ENCODE data around the gene LTBP1. TPM values are rescaled to one million over a fixed set of nuclear protein-coding genes. Genes with fewer than 3 reads are reported as not detected.

The LTBP1 gene, protein sequence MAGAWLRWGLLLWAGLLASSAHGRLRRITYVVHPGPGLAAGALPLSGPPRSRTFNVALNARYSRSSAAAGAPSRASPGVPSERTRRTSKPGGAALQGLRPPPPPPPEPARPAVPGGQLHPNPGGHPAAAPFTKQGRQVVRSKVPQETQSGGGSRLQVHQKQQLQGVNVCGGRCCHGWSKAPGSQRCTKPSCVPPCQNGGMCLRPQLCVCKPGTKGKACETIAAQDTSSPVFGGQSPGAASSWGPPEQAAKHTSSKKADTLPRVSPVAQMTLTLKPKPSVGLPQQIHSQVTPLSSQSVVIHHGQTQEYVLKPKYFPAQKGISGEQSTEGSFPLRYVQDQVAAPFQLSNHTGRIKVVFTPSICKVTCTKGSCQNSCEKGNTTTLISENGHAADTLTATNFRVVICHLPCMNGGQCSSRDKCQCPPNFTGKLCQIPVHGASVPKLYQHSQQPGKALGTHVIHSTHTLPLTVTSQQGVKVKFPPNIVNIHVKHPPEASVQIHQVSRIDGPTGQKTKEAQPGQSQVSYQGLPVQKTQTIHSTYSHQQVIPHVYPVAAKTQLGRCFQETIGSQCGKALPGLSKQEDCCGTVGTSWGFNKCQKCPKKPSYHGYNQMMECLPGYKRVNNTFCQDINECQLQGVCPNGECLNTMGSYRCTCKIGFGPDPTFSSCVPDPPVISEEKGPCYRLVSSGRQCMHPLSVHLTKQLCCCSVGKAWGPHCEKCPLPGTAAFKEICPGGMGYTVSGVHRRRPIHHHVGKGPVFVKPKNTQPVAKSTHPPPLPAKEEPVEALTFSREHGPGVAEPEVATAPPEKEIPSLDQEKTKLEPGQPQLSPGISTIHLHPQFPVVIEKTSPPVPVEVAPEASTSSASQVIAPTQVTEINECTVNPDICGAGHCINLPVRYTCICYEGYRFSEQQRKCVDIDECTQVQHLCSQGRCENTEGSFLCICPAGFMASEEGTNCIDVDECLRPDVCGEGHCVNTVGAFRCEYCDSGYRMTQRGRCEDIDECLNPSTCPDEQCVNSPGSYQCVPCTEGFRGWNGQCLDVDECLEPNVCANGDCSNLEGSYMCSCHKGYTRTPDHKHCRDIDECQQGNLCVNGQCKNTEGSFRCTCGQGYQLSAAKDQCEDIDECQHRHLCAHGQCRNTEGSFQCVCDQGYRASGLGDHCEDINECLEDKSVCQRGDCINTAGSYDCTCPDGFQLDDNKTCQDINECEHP (N-terminal part only)
- 327 TPM for total RNA-seq (ENCODE audit: unreplicated experiment)
- long read RNA-seq, partial matches to known transcripts: 14 of 21 reads
- long read RNA-seq, other reads (novel, unspliced or antisense): 7 of 21 reads

DNA sequence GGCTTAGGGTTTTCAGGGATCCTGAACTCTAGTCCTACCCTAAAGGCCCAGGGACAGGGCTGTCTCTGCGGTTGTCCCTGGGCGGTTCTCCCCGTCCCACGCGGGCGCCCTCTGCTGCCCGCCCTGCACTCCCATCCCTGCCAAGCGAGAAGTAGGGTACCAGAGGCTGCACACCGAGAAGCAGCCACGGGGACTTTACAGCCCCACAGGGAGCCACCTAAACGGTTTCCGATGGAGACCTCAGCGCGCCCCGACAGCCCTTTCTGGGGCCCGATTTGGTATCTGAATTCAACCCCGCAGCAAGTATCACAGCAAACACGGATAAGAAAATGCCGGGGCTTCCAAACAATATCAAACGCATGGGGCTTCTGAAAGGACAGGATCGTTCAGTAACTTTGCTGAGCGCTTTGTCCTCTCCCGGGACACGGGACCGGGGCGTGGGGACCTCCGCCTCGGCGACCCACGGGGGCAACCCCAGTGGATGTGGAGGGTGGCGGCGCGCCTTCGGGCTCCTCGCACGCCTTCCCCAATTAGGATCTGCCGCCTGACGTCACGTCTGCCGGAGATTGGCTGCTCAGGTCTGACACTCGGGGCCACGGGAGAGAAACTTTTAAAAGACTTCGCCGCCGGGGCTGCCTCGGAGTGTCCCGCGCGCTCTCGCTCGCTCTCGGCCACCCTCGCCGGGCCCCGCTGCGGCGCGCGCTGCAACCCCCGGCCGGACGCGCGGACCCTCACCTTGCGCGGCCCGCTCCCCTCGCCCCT is at the start of gene LTBP1:
Gene LTBP1, plus strand, starts transcription at position 640 of the 762 bp plus-strand sequence. CDS start 372 bp downstream, outside the sequence.
- Mint-ChIP-seq H3K4me3 (ENCODE audit: unreplicated experiment) (peak within 1 kb of the TSS; percentile 96), H3K4me1 (ENCODE audit: unreplicated experiment) (peaks cover 34% of the 10 kb centered on the region), H3K27ac (ENCODE audit: unreplicated experiment) (no peak within 1 kb of the TSS), H3K36me3 (ENCODE audit: low read depth, unreplicated experiment) (peaks cover 6% of the 10 kb centered on the region), H3K27me3 (ENCODE audit: unreplicated experiment) (peaks cover 3% of the 10 kb centered on the region), H3K9me3 (ENCODE audit: unreplicated experiment) (no peaks in the 10 kb centered on the region)
- DNase-seq (ENCODE audit: low spot score): peak; percentile 72
- TF ChIP-seq, protein P1, sequence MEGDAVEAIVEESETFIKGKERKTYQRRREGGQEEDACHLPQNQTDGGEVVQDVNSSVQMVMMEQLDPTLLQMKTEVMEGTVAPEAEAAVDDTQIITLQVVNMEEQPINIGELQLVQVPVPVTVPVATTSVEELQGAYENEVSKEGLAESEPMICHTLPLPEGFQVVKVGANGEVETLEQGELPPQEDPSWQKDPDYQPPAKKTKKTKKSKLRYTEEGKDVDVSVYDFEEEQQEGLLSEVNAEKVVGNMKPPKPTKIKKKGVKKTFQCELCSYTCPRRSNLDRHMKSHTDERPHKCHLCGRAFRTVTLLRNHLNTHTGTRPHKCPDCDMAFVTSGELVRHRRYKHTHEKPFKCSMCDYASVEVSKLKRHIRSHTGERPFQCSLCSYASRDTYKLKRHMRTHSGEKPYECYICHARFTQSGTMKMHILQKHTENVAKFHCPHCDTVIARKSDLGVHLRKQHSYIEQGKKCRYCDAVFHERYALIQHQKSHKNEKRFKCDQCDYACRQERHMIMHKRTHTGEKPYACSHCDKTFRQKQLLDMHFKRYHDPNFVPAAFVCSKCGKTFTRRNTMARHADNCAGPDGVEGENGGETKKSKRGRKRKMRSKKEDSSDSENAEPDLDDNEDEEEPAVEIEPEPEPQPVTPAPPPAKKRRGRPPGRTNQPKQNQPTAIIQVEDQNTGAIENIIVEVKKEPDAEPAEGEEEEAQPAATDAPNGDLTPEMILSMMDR (IDR thresholded peaks at IDR 0.05; ENCODE audit: unreplicated experiment): peak; percentile 54

DNA sequence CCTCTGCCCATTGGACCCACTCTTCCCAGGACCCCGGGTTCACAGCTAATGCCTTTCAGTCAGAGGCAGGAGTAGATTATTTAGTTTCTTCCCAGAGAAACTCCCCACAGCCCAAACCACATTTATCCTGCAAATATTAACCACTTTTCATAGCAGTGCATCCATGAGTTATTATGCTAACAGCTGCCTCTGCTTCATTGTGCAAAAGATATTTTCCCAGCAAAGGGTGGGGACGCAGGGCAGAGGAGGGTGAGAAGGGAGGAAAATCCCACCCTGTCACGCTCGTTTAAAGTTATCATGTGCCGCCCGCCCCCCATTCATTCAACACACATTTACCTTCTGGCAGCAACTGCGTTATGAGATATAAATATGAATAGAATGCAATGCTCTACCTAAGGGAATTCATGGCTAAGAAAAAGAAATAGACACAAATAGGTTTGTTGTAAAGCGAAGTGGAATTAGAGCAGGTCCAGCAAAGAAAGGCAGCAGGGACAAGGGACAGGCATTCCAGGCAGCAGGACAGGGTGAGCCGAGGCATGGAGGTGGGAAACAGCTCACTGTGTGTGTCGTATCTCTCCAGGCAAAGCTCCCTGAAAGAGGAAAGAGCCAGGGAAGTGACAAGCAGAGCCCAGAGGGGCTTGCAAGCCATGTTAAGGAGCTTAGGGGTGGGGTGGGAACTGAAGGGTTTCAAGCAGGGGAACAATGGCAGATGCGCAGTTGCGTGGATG is 46.3 kb upstream of the LTBP1 start:
- Mint-ChIP-seq H3K4me3 (ENCODE audit: unreplicated experiment) (no peak overlapping the region), H3K4me1 (ENCODE audit: unreplicated experiment) (peaks cover 6% of the 10 kb centered on the region), H3K36me3 (ENCODE audit: low read depth, unreplicated experiment) (no peaks in the 10 kb centered on the region), H3K9me3 (ENCODE audit: unreplicated experiment) (no peaks in the 10 kb centered on the region), H3K27ac (ENCODE audit: unreplicated experiment) (no peak overlapping the region), H3K27me3 (ENCODE audit: unreplicated experiment) (peaks cover 7% of the 10 kb centered on the region)
- TF ChIP-seq, protein P1 (IDR thresholded peaks at IDR 0.05; ENCODE audit: unreplicated experiment): no peak
- DNase-seq (ENCODE audit: low spot score): no peak

DNA sequence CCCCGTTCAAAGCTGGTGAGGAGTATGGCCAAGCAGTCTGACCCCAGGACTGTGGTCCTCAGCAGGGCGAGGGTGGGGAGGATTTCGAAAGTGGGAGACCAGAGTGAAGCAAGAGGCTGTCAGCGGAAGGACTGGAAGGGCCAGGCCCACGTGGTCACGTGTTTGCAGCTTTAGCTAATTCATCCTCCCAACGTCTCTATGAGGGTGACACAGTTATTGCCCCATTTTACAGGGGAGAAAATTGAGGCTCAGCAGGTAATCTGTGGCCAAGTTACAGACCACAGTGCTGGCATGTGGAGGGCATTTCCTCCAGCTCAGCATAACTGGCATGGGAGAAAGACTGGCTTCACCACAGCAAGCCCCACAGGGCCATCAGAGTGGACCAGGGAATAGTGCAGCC is 45.4 kb upstream of the LTBP1 start:
- Mint-ChIP-seq H3K27ac (ENCODE audit: unreplicated experiment) (no peak overlapping the region), H3K4me3 (ENCODE audit: unreplicated experiment) (no peak overlapping the region), H3K9me3 (ENCODE audit: unreplicated experiment) (no peaks in the 10 kb centered on the region), H3K4me1 (ENCODE audit: unreplicated experiment) (peaks cover 6% of the 10 kb centered on the region), H3K27me3 (ENCODE audit: unreplicated experiment) (peaks cover 5% of the 10 kb centered on the region), H3K36me3 (ENCODE audit: low read depth, unreplicated experiment) (no peaks in the 10 kb centered on the region)
- no peak for DNase-seq (ENCODE audit: low spot score)
- TF ChIP-seq, protein P1 (IDR thresholded peaks at IDR 0.05; ENCODE audit: unreplicated experiment): no peak

DNA sequence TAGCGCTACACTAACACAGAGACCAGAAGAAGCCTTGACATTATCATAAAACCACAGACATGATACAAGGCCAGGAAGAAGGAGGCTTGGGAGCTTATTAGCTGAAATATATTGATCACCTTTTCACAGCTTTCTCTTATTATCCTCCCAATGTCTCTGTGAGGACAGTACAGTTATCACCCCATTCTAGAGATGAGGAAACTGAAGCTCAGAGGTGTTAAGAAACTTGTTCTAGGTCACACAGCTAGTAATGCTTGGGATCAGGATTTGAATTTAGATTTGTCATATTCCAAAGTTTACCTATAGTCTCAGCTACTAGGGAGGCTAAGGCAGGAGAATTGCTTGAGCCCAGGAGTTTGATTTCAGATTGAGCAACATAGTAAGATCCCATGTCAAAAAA is 44.6 kb upstream of the LTBP1 start:
- H3K36me3 Mint-ChIP-seq (ENCODE audit: low read depth, unreplicated experiment): no peaks in the 10 kb centered on the region
- H3K4me1 Mint-ChIP-seq (ENCODE audit: unreplicated experiment): peaks cover 6% of the 10 kb centered on the region
- no peak for DNase-seq (ENCODE audit: low spot score)

More for the DNA sequence above, 44.6 kb upstream of the LTBP1 start:
- Mint-ChIP-seq H3K4me3 (ENCODE audit: unreplicated experiment) (no peak overlapping the region), H3K27me3 (ENCODE audit: unreplicated experiment) (peaks cover 5% of the 10 kb centered on the region), H3K27ac (ENCODE audit: unreplicated experiment) (no peak overlapping the region), H3K9me3 (ENCODE audit: unreplicated experiment) (no peaks in the 10 kb centered on the region)
- TF ChIP-seq, protein P1 (IDR thresholded peaks at IDR 0.05; ENCODE audit: unreplicated experiment): no peak
